Endometrial microvascular endothelial cells (primary cell): ENCODE data around the gene SIK3. TPM values are rescaled to one million over a fixed set of nuclear protein-coding genes. Genes with fewer than 3 reads are reported as not detected.

ENCODE experiments used
- in situ Hi-C: cut with HindIII; loops from 2 replicates; pipeline ENCODE4 v1.10.0; 2017; ENCODE audit warnings: low sequenced_read_pairs, low pct_unique_long_range_greater_than_20kb; ENCODE audit errors: inconsistent ontology term
- total RNA-seq: library from RNA; depleted of rRNA; stranded (reverse); fragments of >200 nt; gene quantifications from one replicate; pipeline ENCODE4 v1.2.3, GENCODE V29; 2015; ENCODE audit errors: inconsistent ontology term

The SIK3 gene
- total RNA-seq, 1 donor from 2014 or later = 7.9 TPM

GRCh38 chr11:116953530-116954285 lies 144.5 kb downstream of the SIK3 start:
- in situ Hi-C loops = no loop called here

DNA sequence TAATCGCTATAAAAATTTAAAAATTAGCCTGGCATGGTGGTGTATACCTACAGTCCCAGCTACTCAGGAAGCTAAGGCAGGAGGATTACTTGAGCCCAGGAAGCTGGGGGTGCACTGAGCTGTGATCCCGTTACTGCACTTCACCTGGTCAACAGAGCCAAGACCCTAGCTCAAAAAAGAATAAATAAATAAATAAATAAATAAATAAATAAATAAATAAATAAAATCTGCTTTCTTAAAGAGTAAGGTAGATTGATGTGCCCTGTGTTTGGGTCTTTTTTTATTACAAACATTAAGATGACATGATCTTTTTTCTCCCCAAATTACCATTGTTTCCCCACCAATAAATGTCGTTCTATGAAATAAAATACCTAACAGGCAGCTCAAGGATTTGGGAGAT lies 146.5 kb downstream of the SIK3 start:
- in situ Hi-C loops = no loop called here

DNA sequence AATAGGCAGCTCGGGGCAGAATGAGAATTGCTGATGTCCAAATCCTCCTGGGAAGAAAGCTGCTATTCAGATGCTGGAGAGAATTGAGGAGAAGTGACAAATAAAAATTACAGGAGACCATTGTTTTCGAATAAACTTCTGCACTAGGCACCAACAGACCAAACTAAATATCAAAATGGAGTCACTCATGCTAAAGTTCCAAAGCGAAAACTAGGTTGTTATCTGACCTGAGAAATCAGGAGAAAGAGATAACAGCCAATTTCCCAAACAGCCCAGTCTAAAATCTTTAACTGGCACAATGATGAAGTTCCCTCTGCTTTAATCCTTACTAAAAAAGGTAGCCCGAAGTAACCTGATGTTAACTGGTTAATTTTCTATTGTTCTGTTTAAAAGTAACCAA lies 148.0 kb downstream of the SIK3 start:
- in situ Hi-C loops = no loop called here

GRCh38 chr11:116948391-116948790 lies 149.8 kb downstream of the SIK3 start:
- in situ Hi-C loops = no loop called here

- in situ Hi-C loops = no loop called here
These were observed 151.8 kb downstream of the SIK3 start for GRCh38 chr11:116946414-116946813.

DNA sequence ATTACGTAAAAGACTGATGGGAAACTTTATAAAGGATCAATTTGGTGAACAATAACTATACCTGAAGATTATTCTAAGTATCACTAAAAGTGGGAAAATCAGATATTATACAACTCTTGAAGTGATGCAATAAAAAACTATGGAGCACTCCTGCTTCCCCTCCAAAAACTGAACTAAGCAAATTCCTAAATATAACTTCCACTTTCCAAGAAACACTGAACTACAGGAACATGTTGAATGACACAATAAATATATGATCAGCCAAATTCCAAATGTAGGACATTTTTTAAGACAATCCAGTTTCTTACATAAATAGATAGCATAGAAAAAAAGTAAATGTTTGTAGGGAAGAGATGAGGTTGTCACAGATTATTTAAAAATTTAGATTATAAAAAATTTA lies 158.7 kb downstream of the SIK3 start:
- in situ Hi-C loops = no loop called here

DNA sequence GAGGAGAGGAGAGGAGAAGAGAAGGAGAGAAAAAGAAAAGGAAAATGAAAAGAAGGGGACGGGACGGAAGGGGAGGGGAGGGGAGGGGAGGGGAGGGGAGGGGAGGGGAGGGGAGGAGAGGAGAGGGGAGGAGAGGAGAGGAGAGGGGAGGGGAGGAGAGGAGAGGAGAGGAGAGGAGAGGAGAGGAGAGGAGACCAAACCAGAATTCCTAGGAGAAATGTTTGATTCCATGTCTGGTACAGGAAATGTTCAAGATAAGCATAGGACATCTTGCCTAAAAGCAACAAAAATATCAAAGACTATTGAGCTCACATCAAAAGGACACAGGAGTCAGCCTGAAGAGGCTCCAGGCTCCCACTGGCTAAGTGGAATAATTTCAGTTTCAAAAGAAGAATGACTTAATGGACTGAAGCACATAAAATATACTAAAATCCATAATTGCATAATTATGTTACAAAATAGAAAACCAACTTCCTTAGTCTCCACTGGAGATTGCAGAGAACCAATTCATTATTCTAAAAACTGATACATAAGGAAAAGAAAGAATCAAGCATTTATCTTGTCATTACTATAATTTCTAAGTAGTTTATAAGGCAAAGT lies 159.7 kb downstream of the SIK3 start:
- in situ Hi-C loops = no loop called here

DNA sequence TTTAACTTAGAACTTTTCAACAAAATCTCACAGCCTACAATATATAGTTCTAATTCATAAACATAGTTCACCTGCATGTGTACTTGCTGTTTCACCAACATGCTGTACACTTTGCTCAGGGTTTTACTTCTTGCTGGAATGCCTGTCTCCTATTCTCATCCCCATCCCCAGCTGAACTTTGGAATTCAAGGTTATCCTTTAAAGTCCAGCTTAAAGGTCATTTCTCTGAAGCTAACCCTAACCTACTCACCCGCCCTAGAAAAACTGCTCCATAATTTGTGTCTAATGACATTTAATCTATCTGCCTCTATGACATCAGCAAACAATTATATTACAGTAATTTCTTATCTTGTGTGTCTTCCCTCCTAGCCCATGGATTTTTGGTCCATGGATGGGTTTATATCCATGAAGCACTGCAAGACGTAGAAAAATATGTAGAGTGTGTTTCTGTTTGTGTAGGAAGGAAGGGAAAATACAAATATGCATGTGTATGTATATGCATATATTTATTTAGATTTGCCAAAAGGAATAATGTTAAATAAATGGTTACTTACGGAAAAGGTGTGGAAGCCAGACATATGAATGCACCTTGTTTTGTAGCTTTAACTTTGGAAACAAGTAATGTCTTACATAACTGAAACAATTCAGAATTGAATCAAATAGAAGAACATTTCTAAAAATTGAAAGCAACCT lies 161.3 kb downstream of the SIK3 start:
- in situ Hi-C loops = no loop called here

DNA sequence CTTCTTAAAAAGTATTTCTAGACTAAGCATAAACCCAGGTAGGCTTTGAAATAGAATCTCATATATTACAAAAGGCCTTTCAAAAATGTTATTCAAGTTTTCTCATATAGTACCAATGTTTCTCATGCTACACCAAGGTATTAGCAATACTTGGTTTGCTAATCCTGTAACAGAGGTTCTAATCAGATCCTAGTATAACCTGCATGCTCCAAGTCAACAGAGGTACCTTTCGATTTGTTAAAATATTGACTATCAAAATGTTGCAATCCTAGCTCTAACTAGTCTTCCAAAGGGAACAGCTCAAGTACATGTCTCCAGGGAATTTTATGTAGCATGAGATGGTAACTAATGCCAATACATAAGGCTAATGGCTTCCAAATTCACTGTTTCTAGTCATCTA lies 162.7 kb downstream of the SIK3 start:
- in situ Hi-C loops = no loop called here

DNA sequence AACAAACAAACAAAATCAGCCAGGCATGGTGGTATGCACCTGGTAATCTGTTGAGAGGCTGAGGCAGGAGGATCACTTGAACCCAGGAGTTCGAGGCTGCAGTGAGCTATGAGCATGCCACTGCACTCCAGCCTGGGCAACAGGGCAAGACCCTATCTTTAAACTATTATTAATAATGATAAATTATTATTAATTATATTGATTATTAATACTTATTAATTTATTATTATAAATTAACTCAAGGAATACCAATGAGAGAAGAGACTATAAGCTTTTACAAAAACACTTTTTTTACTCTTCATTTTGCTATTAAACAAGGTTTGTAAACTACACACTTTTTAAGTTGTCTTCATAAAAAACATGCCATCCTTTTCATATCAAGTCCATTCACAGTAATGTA lies 163.1 kb downstream of the SIK3 start:
- in situ Hi-C loops = no loop called here

DNA sequence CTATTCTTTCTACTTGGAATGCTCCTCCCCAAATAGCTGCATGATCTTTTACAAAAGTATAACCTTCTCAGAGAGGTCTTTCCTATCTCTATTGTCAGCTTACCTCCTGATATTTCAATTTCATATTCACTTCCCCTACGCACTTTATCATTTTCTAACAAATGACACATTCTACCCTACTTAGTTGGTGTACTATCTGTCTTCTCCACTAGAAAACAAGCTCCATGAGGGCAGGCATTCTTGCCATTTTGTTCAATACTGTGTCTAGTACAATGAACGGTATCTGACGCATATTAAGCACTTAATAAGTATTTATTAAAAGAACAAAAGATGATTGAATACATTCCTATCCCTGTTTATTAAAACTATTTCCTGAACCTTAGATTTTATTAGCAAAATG lies 164.3 kb downstream of the SIK3 start:
- in situ Hi-C loops = no loop called here

GRCh38 chr11:116932181-116932580 lies 166.0 kb downstream of the SIK3 start:
- in situ Hi-C loops = no loop called here

DNA sequence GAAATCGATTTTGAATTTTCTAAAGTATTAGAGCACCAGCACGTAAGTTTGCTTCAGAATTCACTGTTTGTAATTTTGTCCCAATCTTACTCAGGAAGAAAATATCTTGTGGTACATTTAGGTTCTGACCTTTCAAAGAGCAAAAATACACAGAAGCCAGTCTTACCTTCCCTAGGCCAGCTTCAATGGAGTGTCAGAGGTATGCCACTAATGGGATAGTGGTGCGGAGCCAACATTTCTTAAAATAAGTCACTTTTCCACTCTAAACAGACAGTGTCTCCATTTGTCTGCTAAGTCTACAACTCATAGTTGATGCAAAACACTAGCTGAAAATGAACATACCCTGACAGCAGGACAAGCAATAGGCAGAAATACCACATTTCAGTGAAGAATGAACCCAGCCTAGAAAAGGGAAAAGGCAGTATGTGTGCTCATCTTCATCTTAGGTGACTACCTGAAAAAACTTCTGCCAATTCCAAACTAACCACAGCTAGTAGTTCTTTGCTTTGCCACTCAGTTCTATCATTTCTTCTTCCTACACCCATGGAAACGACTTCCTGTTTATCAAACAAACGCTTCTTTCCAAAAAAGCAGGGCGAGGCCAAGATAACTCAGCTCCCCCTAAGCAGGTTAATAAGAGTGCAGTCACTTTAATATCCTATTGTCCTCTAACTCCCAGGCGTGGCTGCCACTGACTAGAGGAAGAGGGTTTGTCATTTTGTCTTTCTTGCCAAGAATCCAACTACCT lies 166.8 kb downstream of the SIK3 start:
- in situ Hi-C loops = no loop called here

GRCh38 chr11:116930586-116930985 lies 167.6 kb downstream of the SIK3 start:
- in situ Hi-C loops = no loop called here

- in situ Hi-C loops = no loop called here
These were observed 168.1 kb downstream of the SIK3 start for GRCh38 chr11:116930177-116930576.

- in situ Hi-C loops = no loop called here
These were observed 168.7 kb downstream of the SIK3 start for GRCh38 chr11:116929414-116930090.

DNA sequence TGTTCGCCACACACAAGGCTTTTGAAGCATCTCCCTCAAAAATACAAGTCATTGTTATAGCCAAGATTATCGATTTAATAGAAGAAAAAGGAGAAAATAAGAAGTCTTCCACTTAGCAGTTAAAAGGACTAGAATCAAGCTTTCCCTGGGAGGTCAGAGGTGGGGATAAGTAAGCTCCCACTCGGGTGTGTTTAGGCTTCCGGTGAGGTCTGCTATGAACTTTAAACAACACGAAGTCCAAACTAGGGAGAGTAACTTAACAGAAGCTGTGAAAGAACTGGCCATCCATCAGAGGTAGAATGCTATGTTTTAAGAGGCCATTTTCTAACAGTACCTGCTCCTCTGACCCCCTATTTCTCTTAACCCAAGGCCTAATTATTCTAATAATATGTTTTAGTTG lies 169.4 kb downstream of the SIK3 start:
- in situ Hi-C loops = no loop called here

DNA sequence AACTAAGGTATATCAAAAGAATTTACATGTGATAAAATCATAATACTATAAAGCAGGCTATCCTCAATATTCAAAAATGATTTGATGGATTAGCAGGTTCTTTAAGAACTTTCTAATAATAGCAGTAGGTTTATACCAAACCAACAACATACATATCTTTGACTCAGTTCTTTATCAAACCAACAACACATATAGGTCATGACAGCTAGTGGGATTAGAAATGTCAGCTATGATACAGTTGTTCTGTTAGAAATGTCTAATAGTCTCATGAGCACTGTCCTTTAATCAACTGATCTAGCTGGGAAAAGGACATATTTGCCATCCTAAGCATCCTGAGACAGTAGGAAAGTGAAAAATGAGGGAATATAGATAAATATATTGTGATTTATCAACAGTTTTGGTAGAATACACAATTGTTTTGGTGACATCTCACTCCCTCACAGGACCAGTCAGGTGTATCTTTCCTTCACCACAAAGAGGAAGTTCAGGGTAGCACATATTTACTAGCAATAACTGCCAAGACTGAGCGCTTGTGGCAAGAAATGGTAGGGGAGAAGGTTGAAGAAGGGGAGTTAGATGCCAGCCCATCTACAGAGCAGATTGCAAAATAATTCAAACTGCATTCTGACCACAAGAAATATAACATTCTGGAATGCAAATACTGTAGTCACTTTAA lies 170.0 kb downstream of the SIK3 start:
- in situ Hi-C loops = no loop called here
